GM12878 (cell line): ENCODE measurements around the gene ANO6.

Experiments
- CREB1 ChIP-seq: IDR thresholded peaks from 2 replicates; pipeline ENCODE4 v1.6.1; 2012; ENCODE audit warnings: low read depth, mild to moderate bottlenecking, inconsistent platforms
- CTCF ChIP-seq, 3 experiments: IDR thresholded peaks in 2 of 3; conservative IDR thresholded peaks in 1 of 3; 2 replicates each; pipeline ENCODE4 v1.5.1; 2011; ENCODE audit warnings: low read depth in 3 of 3, low read length in 3 of 3, mild to moderate bottlenecking in 3 of 3, control low read depth in 2 of 3, moderate library complexity in 2 of 3, inconsistent platforms in 1 of 3, mixed read lengths in 1 of 3; ENCODE audit not compliant: control insufficient read depth in 2 of 3, insufficient read depth in 1 of 3; ENCODE audit errors: extremely low read depth in 1 of 3
- EGR1 ChIP-seq, 2 experiments: IDR thresholded peaks; 1 replicate in 1 of 2; 2 replicates in 1 of 2; pipeline ENCODE4 v1.6.1; 2011 to 2012; ENCODE audit warnings: low read depth in 2 of 2, low read length in 2 of 2, borderline replicate concordance in 1 of 2, mild to moderate bottlenecking in 1 of 2, moderate library complexity in 1 of 2
- HCFC1 ChIP-seq: fragments of 150-350 bp; IDR thresholded peaks from 2 replicates; pipeline ENCODE4 v1.6.1; 2014; ENCODE audit warnings: low read length
- NFYB ChIP-seq: IDR thresholded peaks from 2 replicates; pipeline ENCODE4 v1.6.1; 2011; ENCODE audit warnings: low read depth, mild to moderate bottlenecking, low read length, improper control_type of control experiment, moderate library complexity; ENCODE audit not compliant: insufficient read depth
- RCOR1 ChIP-seq: conservative IDR thresholded peaks from 2 replicates; pipeline ENCODE4 v1.6.1; 2012; ENCODE audit warnings: low read depth, low read length, improper control_type of control experiment
- REST ChIP-seq: IDR thresholded peaks from 2 replicates; pipeline ENCODE4 v1.6.1; 2012; ENCODE audit warnings: mild to moderate bottlenecking, low read depth, low read length
- SP1 ChIP-seq: IDR thresholded peaks from one replicate; pipeline ENCODE4 v1.6.1; 2011; ENCODE audit warnings: low read depth, low read length
- SUPT20H ChIP-seq: IDR thresholded peaks from 2 replicates; pipeline ENCODE4 v1.6.1; 2011; ENCODE audit warnings: low read depth, mild to moderate bottlenecking, low read length, moderate library complexity, borderline replicate concordance; ENCODE audit not compliant: control insufficient read depth
- YY1 ChIP-seq: IDR thresholded peaks from 2 replicates; pipeline ENCODE4 v1.6.1; 2011; ENCODE audit warnings: low read depth, mild to moderate bottlenecking, low read length
- ZBED1 ChIP-seq: IDR thresholded peaks from 2 replicates; pipeline ENCODE4 v1.6.1; 2016; ENCODE audit warnings: borderline replicate concordance

- no peak for TF ChIP-seq CTCF (IDR thresholded peaks at IDR 0.05 in 2 of 3, conservative IDR thresholded peaks at IDR 0.05 in 1 of 3; ENCODE audit: control insufficient read depth in 2 of 3, extremely low read depth in 1 of 3, insufficient read depth in 1 of 3, low read depth in 3 of 3, low read length in 3 of 3)
- no peak for TF ChIP-seq SP1
- no peak for TF ChIP-seq SUPT20H
- no peak for TF ChIP-seq REST
- TF ChIP-seq YY1: no peak
- TF ChIP-seq EGR1 (IDR thresholded peaks at IDR 0.05; ENCODE audit: borderline replicate concordance in 1 of 2, low read depth in 2 of 2, low read length in 2 of 2): no peak
- no peak for TF ChIP-seq CREB1
- TF ChIP-seq NFYB: no peak
- TF ChIP-seq RCOR1: no peak
- TF ChIP-seq ZBED1: no peak
- no peak for TF ChIP-seq HCFC1
Observed at GRCh38 chr12:45458238-45458637, 242.3 kb downstream of the ANO6 start.
